ENCODE data around the gene SNTA1.
"Not testable (repeated sequence)": the region's sequence is repeated elsewhere in the genome, so short reads cannot be mapped to it uniquely, and the experiment has no call there.

Gene SNTA1

GRCh38 chr20:33465481-33466302, 22.1 kb upstream of the SNTA1 start:
- no peak for DNase-seq

- not testable (repeated sequence) for DNase-seq
Observed at GRCh38 chr20:33464759-33465158, 21.2 kb upstream of the SNTA1 start.

DNA sequence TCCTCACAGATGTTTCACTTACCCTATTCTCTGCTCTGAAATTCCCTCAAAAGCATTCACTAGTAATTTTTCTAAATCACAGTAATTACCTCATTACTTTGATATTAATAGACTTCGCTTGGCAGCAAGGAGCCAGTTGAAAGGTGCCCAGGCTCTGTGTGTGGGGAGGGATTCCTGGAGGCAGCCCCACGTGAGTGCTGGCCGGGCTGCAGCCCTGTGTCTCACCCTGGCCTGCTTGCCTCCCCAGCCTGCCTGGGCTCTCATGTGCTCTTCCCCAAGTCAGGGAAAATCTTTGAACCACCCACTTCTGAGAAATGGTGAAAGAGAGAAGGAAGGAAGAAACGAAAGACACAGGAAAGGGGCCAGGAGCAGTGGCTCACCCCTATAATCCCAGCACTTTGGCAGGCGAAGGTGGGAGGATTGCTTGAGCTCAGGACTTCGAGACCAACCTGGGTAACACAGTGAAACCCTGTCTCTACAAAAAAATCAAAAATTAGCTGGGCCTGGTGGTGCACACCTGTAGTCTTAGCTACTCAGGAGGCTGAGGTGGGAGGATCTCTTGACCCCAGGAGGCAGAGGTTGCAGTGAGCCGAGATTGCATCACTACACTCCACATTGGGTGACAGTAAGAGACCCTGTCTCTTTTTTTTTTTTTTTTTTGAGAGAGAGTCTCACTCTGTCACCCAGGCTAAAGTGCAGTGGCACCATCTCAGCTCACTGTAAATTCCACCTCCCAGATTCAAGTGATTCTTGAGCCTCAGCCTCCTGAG, 20.0 kb upstream of the SNTA1 start:
- DNase-seq: no peak

GRCh38 chr20:33460711-33461110, 17.1 kb upstream of the SNTA1 start:
- DNase-seq: no peak

DNA sequence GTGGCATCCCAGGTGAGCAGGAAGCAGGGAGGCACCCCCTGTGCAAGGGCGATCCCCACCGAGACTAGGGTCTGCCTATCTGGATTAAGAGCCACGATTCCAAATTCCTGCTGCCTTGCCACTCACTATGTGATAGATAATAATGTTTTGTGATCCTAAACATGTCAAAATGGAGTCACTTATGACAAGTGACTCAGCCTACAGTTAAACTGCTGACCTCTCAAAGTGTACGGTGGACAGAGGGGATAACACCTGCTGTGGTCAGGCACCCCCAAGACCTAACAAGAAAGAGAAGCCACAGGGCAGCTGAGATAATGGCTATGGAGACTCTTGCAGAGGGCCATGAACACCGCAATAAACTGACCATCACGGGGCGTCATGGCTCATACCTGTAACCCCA, 16.0 kb upstream of the SNTA1 start:
- DNase-seq: no peak

DNA sequence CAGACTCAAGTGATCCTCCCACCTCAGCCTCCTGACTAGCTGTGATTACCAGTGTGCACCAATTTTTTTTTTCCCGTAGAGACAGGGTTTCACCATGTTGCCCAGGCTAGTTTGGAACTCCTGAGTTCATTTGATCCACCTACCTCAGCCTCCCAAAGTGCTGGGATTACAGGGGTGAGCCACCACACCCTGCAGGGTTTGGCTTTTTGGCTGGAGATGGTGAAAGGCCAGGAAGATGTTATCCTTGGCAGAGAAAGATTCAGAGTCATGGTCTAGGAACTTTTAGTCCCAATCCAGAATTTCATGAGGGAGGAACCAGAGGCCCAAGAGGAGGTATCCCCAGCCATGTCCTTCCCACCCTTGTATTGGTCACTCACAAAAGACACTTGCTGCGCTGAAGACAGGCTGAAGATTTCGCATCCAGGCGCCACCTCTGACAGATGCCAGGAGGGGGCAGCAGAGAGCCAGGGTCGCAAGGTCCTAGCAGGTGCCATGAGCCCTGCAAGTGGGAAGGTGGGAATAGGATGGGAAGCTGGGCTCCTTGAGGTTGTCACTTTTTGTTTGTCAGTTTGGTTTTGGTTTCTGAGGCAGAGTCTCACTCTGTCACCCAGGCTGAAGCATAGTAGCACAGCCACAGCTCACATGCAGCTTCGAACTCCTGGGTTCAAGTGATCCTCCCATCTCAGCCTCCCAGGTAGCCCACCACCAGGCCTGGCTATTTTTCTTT, 13.5 kb upstream of the SNTA1 start:
- DNase-seq: peak; percentile 95

GRCh38 chr20:33450867-33451266, 7.3 kb upstream of the SNTA1 start:
- no peak for DNase-seq

DNA sequence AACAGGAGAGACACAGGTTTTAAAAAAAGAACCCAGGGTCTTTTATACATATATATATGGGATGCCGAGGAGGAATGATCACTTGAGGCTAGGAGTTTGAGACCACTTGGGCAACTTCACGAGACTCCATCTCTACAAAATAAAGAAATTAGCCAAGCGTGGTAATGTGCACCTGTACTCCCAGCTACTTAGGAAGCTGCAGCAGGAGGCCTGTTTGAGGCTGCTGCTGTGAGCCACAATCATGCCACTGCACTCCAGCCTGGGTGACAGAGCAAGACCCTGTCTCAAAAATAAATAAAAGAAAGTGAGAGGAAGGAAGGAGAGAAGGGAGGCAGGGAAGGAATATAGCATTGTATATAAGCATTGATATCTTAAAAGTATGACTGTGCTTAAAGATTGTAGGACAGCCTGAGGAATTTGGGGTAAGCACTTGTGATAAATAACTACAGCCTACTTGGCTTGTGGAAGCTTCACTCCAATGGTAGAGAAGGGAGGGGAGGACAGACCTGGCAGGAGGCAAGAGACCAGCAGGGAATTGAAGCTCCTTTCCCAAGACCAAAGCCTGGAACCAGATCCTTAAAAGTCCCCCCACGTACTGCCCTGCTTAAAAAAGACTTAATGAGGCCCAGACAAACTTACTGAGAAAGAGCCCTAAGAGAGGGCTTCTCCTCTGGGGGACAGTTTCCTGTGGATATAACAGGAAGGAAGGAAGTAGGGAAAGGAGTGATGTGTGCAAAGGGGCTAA, 2.5 kb upstream of the SNTA1 start:
- no peak for DNase-seq

GRCh38 chr20:33444797-33445560, 1.4 kb upstream of the SNTA1 start:
- DNase-seq: no peak

GRCh38 chr20:33443006-33443511, 504 bp downstream of the SNTA1 start:
- DNase-seq: peak; percentile 68

DNA sequence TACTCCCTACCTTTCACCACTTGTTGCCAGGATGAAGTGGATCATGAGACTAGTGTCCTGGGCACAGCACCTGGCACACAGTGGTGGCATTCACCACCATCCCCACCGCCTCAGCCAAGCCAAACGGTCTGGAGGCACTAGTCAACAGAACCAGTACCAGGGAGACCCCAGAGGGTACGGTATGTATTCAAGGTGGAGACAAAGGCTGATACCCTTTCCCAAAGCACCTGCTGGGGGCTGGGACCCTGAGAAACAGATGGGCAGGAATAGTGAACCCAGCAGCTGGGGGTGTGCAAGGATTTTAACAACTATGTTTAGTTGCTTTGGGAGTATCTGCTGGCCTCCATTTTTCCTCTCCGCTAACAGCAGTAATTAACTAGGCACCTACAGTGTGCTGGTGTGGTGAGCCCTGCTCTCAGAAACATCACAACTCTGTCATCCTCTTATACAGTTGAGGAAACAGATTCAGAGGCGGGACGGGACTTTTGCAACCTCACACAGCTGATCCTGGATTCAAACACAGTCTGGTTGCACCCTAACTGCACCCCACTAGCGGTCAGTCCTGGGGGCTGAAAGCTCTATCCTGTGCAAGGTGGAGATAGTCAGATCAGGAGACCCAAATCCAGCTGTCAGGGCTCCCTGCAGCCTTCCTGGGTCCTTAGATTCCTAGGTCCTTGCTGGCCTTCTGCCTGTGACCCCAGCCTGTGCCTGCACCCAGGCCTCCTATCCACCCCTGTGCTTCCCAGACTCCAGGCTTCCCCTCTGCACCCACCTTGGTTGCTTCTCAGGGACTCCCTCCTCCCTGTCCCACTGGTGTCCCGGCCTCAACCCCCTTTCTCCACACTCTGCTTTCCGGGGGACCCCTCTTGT, 1.2 kb downstream of the SNTA1 start:
- no peak for DNase-seq

GRCh38 chr20:33441142-33441955, 2.2 kb downstream of the SNTA1 start:
- DNase-seq: no peak

DNA sequence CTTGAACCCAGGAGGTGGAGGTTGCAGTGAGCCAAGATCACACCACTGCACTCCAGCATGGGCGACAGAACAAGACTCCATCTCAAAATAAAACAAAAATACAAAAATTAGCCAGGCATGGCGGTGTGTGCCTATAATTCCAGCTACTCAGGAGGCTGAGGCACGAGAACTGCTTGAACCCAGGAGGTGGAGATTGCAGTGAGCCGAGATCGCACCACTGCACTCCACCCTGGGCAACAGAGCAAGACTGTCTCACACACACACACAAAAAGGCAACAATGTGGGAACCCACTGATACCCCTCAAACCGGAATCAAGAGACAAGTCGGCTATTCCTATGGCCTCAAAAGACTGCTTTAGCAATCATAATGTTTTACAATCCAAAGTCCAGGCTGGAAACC, 3.0 kb downstream of the SNTA1 start:
- DNase-seq: not testable (repeated sequence)

DNA sequence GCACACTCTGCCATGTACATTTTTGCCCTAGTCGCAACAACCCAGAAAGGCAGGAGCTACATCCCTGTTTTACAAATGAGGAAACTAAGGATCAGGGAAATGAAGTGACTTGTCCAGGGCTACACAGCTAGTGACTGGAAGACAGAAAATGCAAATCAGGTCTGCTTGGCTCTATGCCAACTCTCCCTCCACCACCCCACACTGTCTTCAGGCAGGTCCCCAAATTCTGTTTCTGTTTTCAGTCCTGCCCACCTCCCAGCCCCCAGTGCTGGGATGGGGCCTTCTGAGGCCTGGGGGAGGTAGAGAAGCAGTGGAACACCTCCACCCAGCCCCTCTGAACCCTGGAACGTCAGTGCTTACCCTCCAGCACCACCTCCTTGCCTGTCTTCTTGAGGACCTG, 5.1 kb downstream of the SNTA1 start:
- no peak for DNase-seq

GRCh38 chr20:33437141-33437911, 6.2 kb downstream of the SNTA1 start:
- no peak for DNase-seq

DNA sequence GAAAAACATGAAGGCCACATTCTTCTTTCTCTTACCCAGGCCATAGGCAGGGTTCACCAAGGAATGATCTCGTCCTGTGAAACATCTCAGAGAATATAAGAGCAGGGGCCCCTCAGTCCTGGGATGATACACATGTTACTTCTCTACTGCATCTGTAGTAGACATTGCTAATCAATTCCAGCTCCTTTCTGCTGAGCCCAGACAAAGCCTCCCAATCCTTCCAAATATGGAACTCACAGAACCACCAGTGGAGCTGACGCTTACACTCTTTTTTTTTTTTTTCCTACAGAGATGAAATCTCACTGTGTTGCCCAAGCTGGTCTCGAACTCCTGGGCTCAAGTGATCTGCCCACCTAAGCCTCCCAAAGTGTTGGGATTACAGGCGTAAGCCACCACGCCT, 9.1 kb downstream of the SNTA1 start:
- DNase-seq: no peak

DNA sequence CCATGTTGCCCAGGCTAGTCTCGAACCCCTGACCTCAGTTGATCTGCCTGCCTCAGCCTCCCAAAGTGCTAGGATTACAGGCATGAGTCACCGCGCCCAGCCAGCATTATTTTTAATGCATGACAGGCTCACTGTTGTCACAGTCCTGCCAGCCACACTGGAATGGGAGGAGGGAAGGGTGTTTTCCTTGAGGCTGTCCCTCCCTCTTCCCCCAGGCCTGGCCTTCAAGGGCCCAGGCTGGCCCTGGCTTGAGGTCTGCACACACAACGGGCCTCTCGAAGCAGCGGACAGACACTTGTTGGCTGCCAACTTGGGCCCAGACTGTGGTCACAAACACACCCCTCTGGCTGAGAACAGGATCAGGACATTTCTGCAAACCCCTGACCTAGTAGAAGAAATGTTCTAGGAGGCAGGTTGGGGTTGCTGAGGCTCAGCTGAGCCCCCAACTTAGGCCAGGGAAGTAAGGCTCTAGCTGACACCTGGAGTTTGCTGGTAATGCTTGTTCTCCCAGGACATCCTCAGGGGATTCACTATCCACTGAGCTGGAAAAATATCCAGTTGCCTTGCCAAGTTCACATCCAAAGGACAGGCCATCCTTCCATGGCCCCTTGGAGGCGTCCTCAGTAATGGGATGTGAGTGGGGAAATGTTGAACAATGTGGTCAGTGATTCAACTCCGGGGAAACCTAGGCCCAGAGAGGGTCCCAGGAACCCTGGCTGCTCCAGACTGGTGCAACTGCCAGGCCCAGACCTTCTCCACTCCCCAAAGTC, 9.9 kb downstream of the SNTA1 start:
- no peak for DNase-seq

DNA sequence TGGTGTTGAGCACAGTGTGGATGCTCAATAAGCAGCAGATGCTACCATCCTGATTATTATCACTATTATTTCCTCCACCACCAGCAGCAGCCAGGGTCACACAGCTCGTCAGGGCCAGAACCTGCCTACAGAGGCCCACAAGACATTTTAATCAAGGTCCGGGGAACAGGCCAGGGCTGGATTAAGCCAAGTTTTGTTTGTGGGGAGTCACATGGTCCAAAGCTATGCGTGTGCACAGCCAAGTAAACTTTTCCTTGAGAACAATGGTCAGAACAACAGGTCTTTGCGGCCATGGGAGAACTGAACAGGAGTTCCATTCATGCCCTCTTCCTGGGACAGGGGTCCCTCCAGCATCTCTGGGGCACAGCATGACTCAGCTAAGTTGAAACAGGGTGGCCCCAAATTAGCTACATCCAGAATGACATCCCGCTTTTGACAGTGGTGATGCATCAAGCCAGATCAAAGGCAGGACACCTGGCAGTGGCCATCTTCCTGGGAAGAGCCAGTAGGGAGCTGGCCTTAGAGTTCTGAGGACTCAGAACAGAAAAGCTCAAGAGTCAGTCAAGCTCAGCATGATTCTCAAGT, 11.7 kb downstream of the SNTA1 start:
- no peak for DNase-seq

Measured in activated CD8-positive, alpha-beta memory T cell treated with anti-CD3 and anti-CD28 coated beads, Interleukin-2, amount 50 U/mL, for 48 hours (primary cell).